ENCODE data around the gene CSTPP1. TPM values are rescaled to one million over a fixed set of nuclear protein-coding genes. Genes with fewer than 3 reads are reported as not detected.

Gene CSTPP1
- polyA plus RNA-seq, 1 experiment, result 48.7 TPM

GRCh38 chr11:47018637-47019036 lies 82.1 kb downstream of the CSTPP1 start:
- H3K27me3 ChIP-seq (ENCODE audit: control insufficient read depth, insufficient read depth, low read length), result no peaks in the 10 kb centered on the region
- DNase-seq (ENCODE audit: low read depth), result no peak
- POLR2A ChIA-PET, result no interaction called here
- no peaks in the 10 kb centered on the region for H3K36me3 ChIP-seq (ENCODE audit: control insufficient read depth, insufficient read depth, low read length)
- H3K4me3 ChIP-seq (ENCODE audit: low read depth, low read length), result no peak overlapping the region
- CTCF ChIA-PET, result interaction anchor here (0.6 to 1.2 kb wide), 3 partner anchors 10 to 44 kb away, joined by 3 to 5 read pairs (median 4); no protein-coding TSS in a partner anchor
- no peak for TF ChIP-seq CTCF (IDR thresholded peaks at IDR 0.05; ENCODE audit: insufficient read depth, low read depth, low read length)

- TF ChIP-seq CTCF (IDR thresholded peaks at IDR 0.05; ENCODE audit: insufficient read depth, low read depth, low read length), result no peak
- CTCF ChIA-PET, result interaction anchor here (0.6 to 1.2 kb wide), 2 partner anchors 10 to 15 kb away, joined by 3 read pairs; no protein-coding TSS in a partner anchor
- H3K4me3 ChIP-seq (ENCODE audit: low read depth, low read length), result no peak overlapping the region
- POLR2A ChIA-PET, result interaction anchor here (0.6 kb wide), 1 partner anchor 19 kb away, joined by 9 read pairs; no protein-coding TSS in a partner anchor
- no peaks in the 10 kb centered on the region; the same call in 1 of the 2 replicates for H3K36me3 ChIP-seq (ENCODE audit: control insufficient read depth, insufficient read depth, low read length)
- DNase-seq (ENCODE audit: low read depth), result no peak
- no peaks in the 10 kb centered on the region for H3K27me3 ChIP-seq (ENCODE audit: control insufficient read depth, insufficient read depth, low read length)
These were observed 84.4 kb downstream of the CSTPP1 start for GRCh38 chr11:47020793-47021526.

- no peak for TF ChIP-seq CTCF (IDR thresholded peaks at IDR 0.05; ENCODE audit: insufficient read depth, low read depth, low read length)
- no peak for DNase-seq (ENCODE audit: low read depth)
- ChIA-PET CTCF (interaction anchor here (1.2 kb wide), 1 partner anchor 15 kb away, joined by 3 read pairs; no protein-coding TSS in a partner anchor), POLR2A (no interaction called here)
- Histone ChIP-seq H3K36me3 (ENCODE audit: control insufficient read depth, insufficient read depth, low read length) (no peaks in the 10 kb centered on the region; the same call in 1 of the 2 replicates), H3K4me3 (ENCODE audit: low read depth, low read length) (no peak overlapping the region), H3K27me3 (ENCODE audit: control insufficient read depth, insufficient read depth, low read length) (no peaks in the 10 kb centered on the region)
These were observed 84.9 kb downstream of the CSTPP1 start for GRCh38 chr11:47021527-47021818.

GRCh38 chr11:47021965-47022364 lies 85.4 kb downstream of the CSTPP1 start:
- no peak overlapping the region for H3K4me3 ChIP-seq (ENCODE audit: low read depth, low read length)
- TF ChIP-seq CTCF (IDR thresholded peaks at IDR 0.05; ENCODE audit: insufficient read depth, low read depth, low read length), result no peak
- H3K27me3 ChIP-seq (ENCODE audit: control insufficient read depth, insufficient read depth, low read length), result no peaks in the 10 kb centered on the region
- no peak for DNase-seq (ENCODE audit: low read depth)
- POLR2A ChIA-PET, result no interaction called here
- H3K36me3 ChIP-seq (ENCODE audit: control insufficient read depth, insufficient read depth, low read length), result no peaks in the 10 kb centered on the region; the same call in 1 of the 2 replicates
- CTCF ChIA-PET, result interaction anchor here (1.2 kb wide), 1 partner anchor 16 kb away, joined by 3 read pairs; no protein-coding TSS in a partner anchor

- H3K4me3 ChIP-seq (ENCODE audit: low read depth, low read length), result no peak overlapping the region
- no peaks in the 10 kb centered on the region for H3K27me3 ChIP-seq (ENCODE audit: control insufficient read depth, insufficient read depth, low read length)
- DNase-seq (ENCODE audit: low read depth), result no peak
- no peaks in the 10 kb centered on the region; the same call in 1 of the 2 replicates for H3K36me3 ChIP-seq (ENCODE audit: control insufficient read depth, insufficient read depth, low read length)
- ChIA-PET POLR2A (no interaction called here), CTCF (interaction anchor here (0.7 kb wide), 1 partner anchor 10 kb away, joined by 5 read pairs; no protein-coding TSS in a partner anchor)
- no peak for TF ChIP-seq CTCF (IDR thresholded peaks at IDR 0.05; ENCODE audit: insufficient read depth, low read depth, low read length)
These were observed 91.9 kb downstream of the CSTPP1 start for GRCh38 chr11:47028195-47029093.
